Vein endothelial cell (primary cell): ENCODE results near the gene RBM8A. TPM values are rescaled to one million over a fixed set of nuclear protein-coding genes. Genes with fewer than 3 reads are reported as not detected.

Experiments
- total RNA-seq: library from RNA; depleted of rRNA; stranded (reverse); fragments of >200 nt; gene quantifications from 2 replicates; pipeline ENCODE4 v1.2.3, GENCODE V29; 2012

Gene RBM8A
- total RNA-seq = 92.4 and 142 TPM in 2 replicates

GRCh38 chr1:145927063-145927886 is at the start of gene RBM8A:
Gene RBM8A, minus strand, starts transcription at chr1:145927484. Its CDS starts 58 bp downstream, at chr1:145927426.

DNA sequence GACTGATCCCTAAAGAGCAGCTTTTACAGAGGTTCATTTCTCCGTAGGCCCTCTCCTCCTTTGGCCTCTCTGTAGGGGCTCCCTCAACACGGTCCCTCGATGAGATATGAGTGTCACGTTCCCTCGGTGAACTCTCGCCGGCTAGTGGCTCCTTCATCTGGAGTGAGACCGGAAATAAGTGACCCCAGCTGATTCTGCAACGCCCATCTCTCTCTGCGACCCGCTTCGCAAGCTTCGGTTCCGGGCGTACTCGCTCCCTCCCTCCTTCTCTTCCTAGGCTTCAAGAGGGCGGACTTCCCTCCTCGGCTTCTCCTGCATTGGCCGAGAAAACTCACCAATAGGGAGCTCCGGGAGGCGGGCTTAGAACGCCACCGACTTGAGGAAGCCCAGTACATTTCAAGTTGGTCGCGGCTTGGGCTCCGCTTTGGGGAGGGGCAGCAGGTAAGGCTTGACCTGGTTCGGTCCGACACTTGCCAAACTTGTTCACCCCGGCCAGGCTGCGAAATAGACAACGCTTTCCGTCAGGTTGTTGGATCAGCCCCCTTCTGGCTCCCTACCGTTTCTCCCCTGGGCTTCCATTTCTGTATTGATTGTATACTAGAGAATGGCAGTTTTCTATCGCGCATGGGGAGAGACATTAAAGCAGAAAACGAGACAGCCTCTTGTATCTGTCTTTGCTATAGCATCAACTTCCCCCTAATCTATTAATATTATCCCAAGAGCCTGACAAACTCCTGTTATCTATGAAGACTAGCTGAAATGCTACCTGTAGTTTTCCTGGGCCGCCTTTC is 37.2 kb upstream of the RBM8A start, which contains the start of the genes ANKRD34A and POLR3GL:
TSS of gene ANKRD34A (minus strand) at position 248 of the 791 bp plus-strand sequence. CDS start 2,816 bp downstream, outside the sequence.
TSS of gene POLR3GL (plus strand) at position 363 of the 791 bp plus-strand sequence. CDS start 10,176 bp downstream, outside the sequence.

DNA sequence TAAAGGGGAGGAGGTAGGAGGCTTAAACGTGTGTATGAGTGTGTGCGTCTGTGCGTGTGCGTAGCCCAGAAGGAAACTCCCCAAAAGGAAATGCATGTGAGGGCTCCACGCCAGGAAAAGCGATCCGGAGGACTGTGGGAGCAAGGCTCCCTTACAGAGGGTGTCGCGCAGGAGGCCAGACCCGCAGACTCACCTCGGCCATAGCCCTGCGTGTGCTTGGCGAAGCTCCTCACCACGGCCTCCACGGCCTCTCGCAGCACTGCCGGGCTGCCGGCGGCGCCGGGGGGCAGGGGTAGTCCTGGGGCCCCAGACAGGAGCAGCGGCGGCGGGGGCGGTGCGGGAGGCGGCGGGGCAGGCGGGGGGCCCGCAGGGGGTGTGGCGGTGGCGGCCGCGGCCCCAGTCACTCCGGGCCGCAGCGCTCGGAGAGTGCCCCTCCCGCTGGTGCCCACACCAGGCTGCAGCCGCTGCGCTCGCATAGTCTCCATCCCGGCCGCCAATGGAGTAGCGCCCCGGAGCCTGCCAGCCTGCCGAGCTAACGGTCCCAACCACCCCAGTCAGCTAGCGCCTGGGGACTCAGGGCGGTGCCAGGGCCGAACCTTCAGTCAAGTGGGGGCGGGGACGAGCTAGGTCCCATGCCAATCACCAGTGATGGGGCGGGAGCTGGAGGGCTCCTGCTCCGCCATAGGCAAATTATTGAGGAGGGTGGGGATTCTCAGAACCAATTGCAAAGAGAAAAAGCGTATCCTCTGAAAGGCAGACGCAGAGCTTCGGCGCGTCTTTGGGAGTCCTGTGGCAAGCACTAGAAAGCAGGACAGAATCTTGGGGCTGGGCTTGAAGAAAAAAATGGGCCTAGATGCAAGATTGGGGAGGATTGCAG is 30.4 kb upstream of the RBM8A start, which contains the start of gene LIX1L:
TSS of gene LIX1L (minus strand) at position 575 of the 877 bp plus-strand sequence. CDS start at position 485, 90 bp downstream.

DNA sequence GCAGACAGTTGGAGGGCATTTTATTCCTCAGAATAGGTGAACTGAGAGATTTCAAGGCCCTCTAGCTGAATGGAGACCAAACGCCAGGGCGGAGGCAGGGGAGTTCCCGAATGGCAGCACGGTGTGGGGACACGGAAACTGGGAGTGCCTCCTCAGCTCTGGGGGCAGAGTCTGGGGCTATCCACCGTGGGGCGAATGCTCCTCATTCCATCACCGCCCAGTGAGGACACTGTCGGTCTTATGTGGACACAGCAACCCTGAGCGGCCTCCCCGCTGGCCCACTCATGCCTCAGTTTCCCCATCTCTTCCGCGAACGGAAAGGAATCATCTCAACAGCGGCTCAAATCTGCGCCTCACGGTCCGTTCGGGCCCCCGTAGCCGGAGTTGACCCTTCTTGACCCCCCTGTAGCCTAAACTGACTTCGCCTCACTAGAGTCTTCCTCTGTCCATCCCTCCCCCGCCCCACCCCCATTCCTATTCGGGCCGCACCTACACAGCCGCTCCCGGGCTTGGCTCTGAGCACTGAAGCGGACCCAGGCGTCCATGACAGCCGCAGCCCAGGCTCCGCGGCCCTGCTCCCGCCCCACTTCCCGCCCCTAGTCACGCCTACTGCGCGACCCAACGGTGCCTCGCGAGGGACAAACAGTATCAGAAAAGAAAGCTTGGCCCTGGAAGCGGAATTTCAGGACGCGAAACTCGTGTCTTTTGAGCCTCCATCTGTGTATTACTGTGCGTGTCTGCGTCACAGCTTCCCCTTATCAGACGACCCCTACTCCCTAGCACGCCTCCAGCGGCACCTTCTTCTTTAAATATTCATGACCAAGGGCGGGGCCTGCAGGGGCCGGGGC is 8.9 kb downstream of the RBM8A start, which contains the start of gene PEX11B:
TSS of gene PEX11B (minus strand) at position 574 of the 848 bp plus-strand sequence. CDS start at position 545, 29 bp downstream.

DNA sequence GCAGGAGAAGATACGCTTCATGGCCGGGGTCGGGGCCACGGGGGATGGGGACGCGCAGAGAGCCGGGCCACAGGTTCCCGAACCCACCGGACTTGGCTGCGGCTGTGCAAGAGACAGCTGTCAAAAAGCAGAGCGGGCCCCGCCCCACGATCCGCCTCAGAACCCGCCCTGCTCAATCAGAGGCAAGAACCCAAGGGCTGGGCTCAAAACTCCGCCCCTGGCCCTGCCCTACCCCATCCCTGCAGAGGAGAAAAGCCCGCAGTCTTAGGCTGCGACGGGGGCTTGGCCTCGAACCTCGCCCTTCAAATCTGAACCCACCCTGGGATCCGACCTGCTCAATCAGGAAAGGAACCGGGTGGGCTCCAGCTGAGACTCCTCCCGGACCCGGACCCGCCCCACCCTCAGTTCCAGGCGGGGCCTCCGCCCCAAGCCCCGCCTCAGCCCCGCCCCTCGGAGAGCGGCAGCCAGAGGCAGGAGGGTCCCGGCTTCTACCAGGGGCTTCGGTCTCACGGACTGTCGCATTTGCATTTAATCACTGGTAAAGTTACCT is 41.5 kb downstream of the RBM8A start, which contains the start of gene ANKRD35:
TSS of gene ANKRD35 (minus strand) at position 129 of the 550 bp plus-strand sequence. CDS start at position 21, 108 bp downstream.

Other genes with a start within 250 kb of the RBM8A start
- 0.29 and 0.33 TPM in 2 replicates for gene PDZK1, start 220.1 kb downstream of the RBM8A start, total RNA-seq
- gene CD160, start 208.0 kb downstream of the RBM8A start, total RNA-seq = not detected in 2 replicates
- 18.0 and 20.3 TPM in 2 replicates for gene RNF115, start 103.4 kb downstream of the RBM8A start, total RNA-seq
- gene POLR3C, start 103.3 kb downstream of the RBM8A start, total RNA-seq = 48.3 and 56.2 TPM in 2 replicates
- gene NUDT17, start 81.9 kb downstream of the RBM8A start, total RNA-seq = 2.6 and 3.7 TPM in 2 replicates
- 18.3 and 19.6 TPM in 2 replicates for gene PIAS3, start 68.4 kb downstream of the RBM8A start, total RNA-seq
- gene ANKRD35, start 41.6 kb downstream of the RBM8A start, total RNA-seq = under 0.01 and 0.10 TPM in 2 replicates
- gene ITGA10, start 17.4 kb downstream of the RBM8A start, total RNA-seq = 40.2 and 51.3 TPM in 2 replicates
- 22.5 and 28.1 TPM in 2 replicates for gene PEX11B, start 8.8 kb downstream of the RBM8A start, total RNA-seq
- gene LIX1L, start 30.5 kb upstream of the RBM8A start, total RNA-seq = 51.5 and 52.3 TPM in 2 replicates
- 0.19 and 0.33 TPM in 2 replicates for gene ANKRD34A, start 37.1 kb upstream of the RBM8A start, total RNA-seq
- gene POLR3GL, start 37.2 kb upstream of the RBM8A start, total RNA-seq = 8.1 and 10.8 TPM in 2 replicates
- gene TXNIP, start 69.1 kb upstream of the RBM8A start, total RNA-seq = 12.9 and 62.1 TPM in 2 replicates
- gene HJV, start 94.3 kb upstream of the RBM8A start, total RNA-seq = not detected in 2 replicates
- 0.38 and 0.98 TPM in 2 replicates for gene NBPF10, start 217.3 kb upstream of the RBM8A start, total RNA-seq